GM12891 (cell line): Measurements from ENCODE around the gene CCDC86.

Experiments used
- POLR2A ChIP-seq: IDR thresholded peaks from 2 replicates; pipeline ENCODE4 v1.6.1; 2011; ENCODE audit warnings: low read depth, low read length, control low read depth
- POLR2AphosphoS5 ChIP-seq: IDR thresholded peaks from 2 replicates; pipeline ENCODE4 v1.6.1; 2011; ENCODE audit warnings: low read depth, low read length, control low read depth

- no peak for TF ChIP-seq POLR2A
- TF ChIP-seq POLR2AphosphoS5, result no peak
These were observed 23.9 kb upstream of the CCDC86 start for GRCh38 chr11:60818057-60818456.
